Measurements from ENCODE around the gene PKHD1.

PKHD1 gene

DNA sequence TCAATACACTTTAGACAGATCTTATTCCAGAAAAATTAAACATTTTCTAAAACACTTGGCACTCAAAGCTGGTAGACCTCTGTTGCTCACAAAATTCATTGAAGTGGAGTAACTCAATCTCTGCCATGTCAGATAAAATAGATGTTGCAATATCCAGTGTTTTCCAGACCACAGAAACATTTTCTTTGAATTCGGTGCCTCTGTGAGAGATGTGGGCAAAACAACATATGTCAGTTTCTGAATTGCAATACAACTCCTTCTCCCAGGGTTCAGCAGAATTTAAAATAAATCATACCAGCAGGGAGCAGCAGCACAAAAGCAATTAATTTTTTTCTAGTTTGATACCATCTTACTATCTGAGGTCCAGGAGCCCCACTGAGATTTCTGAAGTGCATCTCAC lies 11.3 kb upstream of the PKHD1 start (continued):
- TF ChIP-seq CSDC2 (CRISPR knock-in tag; IDR thresholded peaks at IDR 0.05), result no peak
- no peak for TF ChIP-seq ARNTL (CRISPR knock-in tag; IDR thresholded peaks at IDR 0.05; ENCODE audit: borderline replicate concordance, low read depth)
- no peak for TF ChIP-seq OSR1 (CRISPR knock-in tag; IDR thresholded peaks at IDR 0.05)
- TF ChIP-seq RARB (CRISPR knock-in tag; IDR thresholded peaks at IDR 0.05), result no peak
- TF ChIP-seq ZNF565 (CRISPR knock-in tag; conservative IDR thresholded peaks at IDR 0.05; ENCODE audit: low read depth), result no peak
- TF ChIP-seq ZNF8 (CRISPR knock-in tag; IDR thresholded peaks at IDR 0.05), result no peak
- TF ChIP-seq ZFP3 (CRISPR knock-in tag; IDR thresholded peaks at IDR 0.05), result no peak
- TF ChIP-seq, protein P1, sequence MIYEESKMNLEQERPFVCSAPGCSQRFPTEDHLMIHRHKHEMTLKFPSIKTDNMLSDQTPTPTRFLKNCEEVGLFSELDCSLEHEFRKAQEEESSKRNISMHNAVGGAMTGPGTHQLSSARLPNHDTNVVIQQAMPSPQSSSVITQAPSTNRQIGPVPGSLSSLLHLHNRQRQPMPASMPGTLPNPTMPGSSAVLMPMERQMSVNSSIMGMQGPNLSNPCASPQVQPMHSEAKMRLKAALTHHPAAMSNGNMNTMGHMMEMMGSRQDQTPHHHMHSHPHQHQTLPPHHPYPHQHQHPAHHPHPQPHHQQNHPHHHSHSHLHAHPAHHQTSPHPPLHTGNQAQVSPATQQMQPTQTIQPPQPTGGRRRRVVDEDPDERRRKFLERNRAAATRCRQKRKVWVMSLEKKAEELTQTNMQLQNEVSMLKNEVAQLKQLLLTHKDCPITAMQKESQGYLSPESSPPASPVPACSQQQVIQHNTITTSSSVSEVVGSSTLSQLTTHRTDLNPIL (CRISPR knock-in tag; IDR thresholded peaks at IDR 0.05; ENCODE audit: low read depth), result no peak
- TF ChIP-seq, protein P2, sequence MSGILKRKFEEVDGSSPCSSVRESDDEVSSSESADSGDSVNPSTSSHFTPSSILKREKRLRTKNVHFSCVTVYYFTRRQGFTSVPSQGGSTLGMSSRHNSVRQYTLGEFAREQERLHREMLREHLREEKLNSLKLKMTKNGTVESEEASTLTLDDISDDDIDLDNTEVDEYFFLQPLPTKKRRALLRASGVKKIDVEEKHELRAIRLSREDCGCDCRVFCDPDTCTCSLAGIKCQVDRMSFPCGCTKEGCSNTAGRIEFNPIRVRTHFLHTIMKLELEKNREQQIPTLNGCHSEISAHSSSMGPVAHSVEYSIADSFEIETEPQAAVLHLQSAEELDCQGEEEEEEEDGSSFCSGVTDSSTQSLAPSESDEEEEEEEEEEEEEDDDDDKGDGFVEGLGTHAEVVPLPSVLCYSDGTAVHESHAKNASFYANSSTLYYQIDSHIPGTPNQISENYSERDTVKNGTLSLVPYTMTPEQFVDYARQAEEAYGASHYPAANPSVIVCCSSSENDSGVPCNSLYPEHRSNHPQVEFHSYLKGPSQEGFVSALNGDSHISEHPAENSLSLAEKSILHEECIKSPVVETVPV (CRISPR knock-in tag; IDR thresholded peaks at IDR 0.05), result no peak

DNA sequence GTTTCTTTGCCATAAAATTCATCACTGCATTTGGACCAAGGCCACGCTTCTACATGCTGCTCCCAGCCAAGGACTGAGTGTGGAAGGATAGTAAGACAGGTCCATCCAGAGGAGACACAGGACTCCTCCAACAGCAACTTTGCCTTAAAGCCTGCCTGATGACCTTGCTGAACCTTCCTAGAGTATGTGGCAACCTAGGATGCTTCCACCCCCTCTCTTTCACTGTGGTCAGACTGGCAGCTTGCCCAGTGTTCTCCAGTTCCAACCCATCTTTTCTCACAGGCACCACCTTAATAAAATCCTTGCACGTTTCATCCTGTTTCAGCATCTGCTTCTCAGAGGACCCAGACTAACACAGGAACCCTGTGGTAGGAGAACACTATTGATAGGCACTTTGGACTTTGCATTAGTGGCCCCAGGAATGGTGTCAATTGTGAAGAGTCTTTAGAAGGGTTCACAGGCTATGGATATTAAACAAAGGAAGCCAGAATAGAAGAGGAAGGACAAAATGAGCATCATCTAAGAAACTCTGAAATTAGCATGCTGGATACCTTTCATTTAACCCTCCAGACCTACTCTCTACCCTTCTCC lies 2.4 kb upstream of the PKHD1 start:
- TF ChIP-seq ZFP3 (CRISPR knock-in tag; IDR thresholded peaks at IDR 0.05) (no peak), TCF4 (CRISPR knock-in tag; IDR thresholded peaks at IDR 0.05; ENCODE audit: borderline replicate concordance) (no peak), GLIS3 (CRISPR knock-in tag; IDR thresholded peaks at IDR 0.05) (no peak), RARB (CRISPR knock-in tag; IDR thresholded peaks at IDR 0.05) (no peak), BACH2 (CRISPR knock-in tag; IDR thresholded peaks at IDR 0.05; ENCODE audit: borderline replicate concordance) (no peak), ZNF8 (CRISPR knock-in tag; IDR thresholded peaks at IDR 0.05) (no peak)
- TF ChIP-seq, protein P3, sequence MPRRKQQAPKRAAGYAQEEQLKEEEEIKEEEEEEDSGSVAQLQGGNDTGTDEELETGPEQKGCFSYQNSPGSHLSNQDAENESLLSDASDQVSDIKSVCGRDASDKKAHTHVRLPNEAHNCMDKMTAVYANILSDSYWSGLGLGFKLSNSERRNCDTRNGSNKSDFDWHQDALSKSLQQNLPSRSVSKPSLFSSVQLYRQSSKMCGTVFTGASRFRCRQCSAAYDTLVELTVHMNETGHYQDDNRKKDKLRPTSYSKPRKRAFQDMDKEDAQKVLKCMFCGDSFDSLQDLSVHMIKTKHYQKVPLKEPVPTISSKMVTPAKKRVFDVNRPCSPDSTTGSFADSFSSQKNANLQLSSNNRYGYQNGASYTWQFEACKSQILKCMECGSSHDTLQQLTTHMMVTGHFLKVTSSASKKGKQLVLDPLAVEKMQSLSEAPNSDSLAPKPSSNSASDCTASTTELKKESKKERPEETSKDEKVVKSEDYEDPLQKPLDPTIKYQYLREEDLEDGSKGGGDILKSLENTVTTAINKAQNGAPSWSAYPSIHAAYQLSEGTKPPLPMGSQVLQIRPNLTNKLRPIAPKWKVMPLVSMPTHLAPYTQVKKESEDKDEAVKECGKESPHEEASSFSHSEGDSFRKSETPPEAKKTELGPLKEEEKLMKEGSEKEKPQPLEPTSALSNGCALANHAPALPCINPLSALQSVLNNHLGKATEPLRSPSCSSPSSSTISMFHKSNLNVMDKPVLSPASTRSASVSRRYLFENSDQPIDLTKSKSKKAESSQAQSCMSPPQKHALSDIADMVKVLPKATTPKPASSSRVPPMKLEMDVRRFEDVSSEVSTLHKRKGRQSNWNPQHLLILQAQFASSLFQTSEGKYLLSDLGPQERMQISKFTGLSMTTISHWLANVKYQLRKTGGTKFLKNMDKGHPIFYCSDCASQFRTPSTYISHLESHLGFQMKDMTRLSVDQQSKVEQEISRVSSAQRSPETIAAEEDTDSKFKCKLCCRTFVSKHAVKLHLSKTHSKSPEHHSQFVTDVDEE (CRISPR knock-in tag; IDR thresholded peaks at IDR 0.05), result no peak
- TF ChIP-seq, protein P1 (CRISPR knock-in tag; IDR thresholded peaks at IDR 0.05; ENCODE audit: low read depth), result no peak
- no peak for ATAC-seq

DNA sequence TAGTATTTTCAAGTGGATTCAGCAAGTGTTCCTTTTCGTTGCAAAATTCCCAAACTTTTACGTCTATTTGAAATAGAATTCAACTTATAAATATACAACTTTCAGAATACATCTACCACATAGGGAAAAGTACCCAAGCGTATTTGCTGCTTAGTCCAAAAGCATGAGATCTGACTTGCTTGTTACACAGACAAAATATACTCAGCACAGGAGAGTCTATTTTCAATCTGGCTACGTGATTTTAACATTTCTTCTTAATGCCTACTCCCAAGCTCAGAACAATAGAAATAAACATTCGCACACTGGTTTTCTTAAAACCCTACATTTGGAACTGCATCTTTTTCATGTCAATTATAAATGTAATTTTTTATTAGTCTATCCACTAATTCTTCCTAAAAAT lies 672 bp downstream of the PKHD1 start:
- no peak for ATAC-seq
- TF ChIP-seq SNAI2 (CRISPR knock-in tag; IDR thresholded peaks at IDR 0.05), result no peak

DNA sequence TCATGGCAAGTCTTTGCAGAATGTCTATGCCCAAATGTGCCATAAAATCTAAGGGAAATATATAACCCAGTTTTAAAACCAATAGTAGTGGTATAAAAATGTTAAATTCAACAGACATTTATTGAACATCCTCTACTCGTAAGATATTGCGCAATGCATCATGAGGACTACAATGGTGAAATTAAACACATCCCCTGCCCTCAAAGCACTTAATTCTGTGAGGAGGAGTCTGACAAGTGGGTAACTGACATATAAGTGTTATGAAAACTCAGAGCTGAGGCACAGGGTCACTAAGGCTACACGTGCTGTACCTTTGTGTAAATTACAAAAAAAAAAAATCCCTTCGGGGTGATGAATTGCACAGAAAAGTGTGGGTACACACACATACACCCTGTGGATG lies 6.2 kb downstream of the PKHD1 start:
- TF ChIP-seq SNAI2 (CRISPR knock-in tag; IDR thresholded peaks at IDR 0.05) (no peak), ZFP3 (CRISPR knock-in tag; IDR thresholded peaks at IDR 0.05) (no peak)
- TF ChIP-seq, protein P2 (CRISPR knock-in tag; IDR thresholded peaks at IDR 0.05), result no peak
- ATAC-seq, result no peak

DNA sequence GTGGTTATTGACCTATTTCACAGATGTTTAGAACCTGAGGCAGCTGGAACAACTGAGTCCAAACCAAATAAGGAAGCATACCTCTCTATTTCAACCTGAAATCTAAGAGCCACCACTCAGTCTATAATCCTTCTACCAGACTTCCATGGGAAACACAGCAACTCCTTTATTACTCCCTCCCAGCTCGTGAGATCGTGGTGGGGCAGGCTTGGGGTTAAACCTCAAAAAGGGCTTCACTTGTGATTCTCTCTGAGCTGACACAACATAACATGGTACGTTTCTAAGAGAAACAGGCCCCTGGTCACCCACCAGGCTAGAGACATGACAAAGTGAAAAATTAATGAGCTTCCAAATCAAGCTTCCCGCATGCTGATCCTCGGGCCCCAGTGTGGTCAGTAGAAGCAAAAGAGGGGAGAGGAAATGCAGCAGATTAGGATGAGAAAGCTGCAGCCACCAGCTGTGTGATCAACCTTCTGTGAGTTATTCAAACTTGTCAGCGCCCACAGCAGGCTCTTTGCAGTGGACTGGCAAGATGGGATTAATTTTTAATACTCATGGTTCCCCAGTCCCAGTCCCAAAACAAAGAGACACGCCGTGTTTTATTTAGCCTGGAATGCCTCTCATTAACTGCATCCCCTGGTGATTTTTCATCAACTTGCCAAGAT lies 9.3 kb downstream of the PKHD1 start:
- no peak for TF ChIP-seq ISL1 (CRISPR knock-in tag; IDR thresholded peaks at IDR 0.05)
- ATAC-seq, result no peak
